Breast epithelium (tissue), 3 donors: ENCODE results near the gene NEMP1.

ENCODE experiments used
- CTCF ChIP-seq, 3 donors: fragments of 450-650 bp; IDR thresholded peaks; one replicate each; pipeline ENCODE4 v1.5.1; 2016 to 2017; ENCODE audit warnings: antibody characterized with exemption in 3 of 3, mild to moderate bottlenecking in 3 of 3, moderate library complexity in 3 of 3
- POLR2A ChIP-seq: fragments of 450-650 bp; IDR thresholded peaks from one replicate; pipeline ENCODE4 v1.6.1; 2016; ENCODE audit warnings: antibody characterized with exemption, mild to moderate bottlenecking, moderate library complexity
- POLR2AphosphoS5 ChIP-seq, 3 donors: sonication (generic); formaldehyde crosslinking; IDR thresholded peaks; one replicate each; pipeline ENCODE4 v1.6.1; 2017; ENCODE audit warnings: antibody characterized with exemption in 3 of 3

- no peak for TF ChIP-seq CTCF (IDR thresholded peaks at IDR 0.05)
- peak; percentile 82 for TF ChIP-seq POLR2A
- peak; percentile 54 to 71 (median 55) for TF ChIP-seq POLR2AphosphoS5 (IDR thresholded peaks at IDR 0.05)
Observed at GRCh38 chr12:57127726-57128518, 49.3 kb upstream of the NEMP1 start, which contains the start of gene LRP1.
